CD14-positive monocyte (primary cell): Measurements from ENCODE around the gene RFX1. TPM values are rescaled to one million over a fixed set of nuclear protein-coding genes. Genes with fewer than 3 reads are reported as not detected.
A peak's percentile ranks its signal among the peaks of the same experiment; 100 is the strongest.

ENCODE experiments used
- DNase-seq, 3 donors: peaks; one replicate each; pipeline ENCODE4 v3.0.0-alpha.2; 2011 to 2022
- H2AFZ ChIP-seq: 2 replicates; pipeline ENCODE4 v1.6.0; 2012; ENCODE audit warnings: mild to moderate bottlenecking, low read depth, low read length, inconsistent platforms; ENCODE audit not compliant: insufficient read depth, poor library complexity, severe bottlenecking
- H3K27ac ChIP-seq, 2 donors: 1 replicate in 1 of 2; 2 replicates in 1 of 2; pipeline ENCODE4 v1.5.1; 2012 to 2013; ENCODE audit warnings: low read length in 2 of 2, control low read depth in 1 of 2, inconsistent platforms in 1 of 2, low read depth in 1 of 2, mild to moderate bottlenecking in 1 of 2
- H3K27me3 ChIP-seq, 2 donors: one replicate each; pipeline versions ENCODE4 v1.6.0 to v1.6.1; 2011 to 2013; ENCODE audit warnings: low read length in 2 of 2; ENCODE audit not compliant: control insufficient read depth in 2 of 2, insufficient read depth in 2 of 2
- H3K36me3 ChIP-seq, 2 donors: replicated peaks in 1 of 2; 1 replicate in 1 of 2; 2 replicates in 1 of 2; pipeline versions ENCODE4 v1.5.1 to v1.6.1; 2012 to 2013; ENCODE audit warnings: low read length in 2 of 2, control low read depth in 1 of 2, inconsistent platforms in 1 of 2, mild to moderate bottlenecking in 1 of 2; ENCODE audit not compliant: insufficient read depth in 2 of 2, control insufficient read depth in 1 of 2
- H3K4me1 ChIP-seq, 2 donors: 1 replicate in 1 of 2; 2 replicates in 1 of 2; pipeline versions ENCODE4 v1.5.1 to v1.6.1; 2012 to 2013; ENCODE audit warnings: low read length in 2 of 2, control low read depth in 1 of 2, inconsistent platforms in 1 of 2, mild to moderate bottlenecking in 1 of 2, moderate library complexity in 1 of 2; ENCODE audit not compliant: insufficient read depth in 2 of 2, control insufficient read depth in 1 of 2
- H3K4me2 ChIP-seq: replicated peaks from 2 replicates; pipeline ENCODE3; 2012; ENCODE audit warnings: low read length, moderate library complexity, mild to moderate bottlenecking; ENCODE audit not compliant: poor library complexity, severe bottlenecking; ENCODE audit errors: extremely low read depth
- H3K4me3 ChIP-seq, 3 experiments: fragments of 200-600 bp in 1 of 3; sonication (generic) in 1 of 3; replicated peaks in 1 of 3; 1 replicate in 2 of 3; 2 replicates in 1 of 3; pipeline ENCODE4 v1.5.1; 2011 to 2013; ENCODE audit warnings: low read length in 3 of 3, mild to moderate bottlenecking in 3 of 3, control low read depth in 2 of 3, low read depth in 2 of 3, inconsistent platforms in 1 of 3, moderate library complexity in 1 of 3
- H3K79me2 ChIP-seq: 2 replicates; pipeline ENCODE4 v1.6.0; 2012; ENCODE audit warnings: mild to moderate bottlenecking, control low read depth, inconsistent platforms, low read length, moderate library complexity; ENCODE audit not compliant: insufficient read depth
- H3K9ac ChIP-seq: 2 replicates; pipeline ENCODE4 v1.6.0; 2017; ENCODE audit warnings: low read length, mild to moderate bottlenecking; ENCODE audit not compliant: insufficient read depth, poor library complexity, severe bottlenecking
- H3K9me3 ChIP-seq, 2 donors: replicated peaks in 1 of 2; 1 replicate in 1 of 2; 2 replicates in 1 of 2; pipeline versions ENCODE4 v1.5.1 to v1.6.1; 2012 to 2013; ENCODE audit warnings: low read length in 2 of 2, control low read depth in 1 of 2; ENCODE audit not compliant: control insufficient read depth in 1 of 2, insufficient read depth in 1 of 2
- H4K20me1 ChIP-seq: 2 replicates; pipeline ENCODE4 v1.6.0; 2012; ENCODE audit warnings: mild to moderate bottlenecking, low read length, control low read depth, moderate library complexity; ENCODE audit not compliant: insufficient read depth
- H3K27ac Mint-ChIP-seq, 7 donors: one replicate each; pipeline ENCODE4 v1.8.0; 2020; ENCODE audit warnings: mild to moderate bottlenecking in 7 of 7, mixed read lengths in 7 of 7, moderate library complexity in 6 of 7, inconsistent platforms in 2 of 7
- H3K27me3 Mint-ChIP-seq, 3 donors: one replicate each; pipeline ENCODE4 v1.8.0; 2021 to 2022; ENCODE audit warnings: low read depth in 3 of 3, mild to moderate bottlenecking in 3 of 3, mixed read lengths in 3 of 3, moderate library complexity in 3 of 3, inconsistent platforms in 1 of 3
- H3K36me3 Mint-ChIP-seq, 2 donors: one replicate each; pipeline ENCODE4 v1.8.0; 2020; ENCODE audit warnings: mixed read lengths in 2 of 2, inconsistent platforms in 1 of 2, mild to moderate bottlenecking in 1 of 2
- H3K4me1 Mint-ChIP-seq: one replicate; pipeline ENCODE4 v1.8.0; 2020; ENCODE audit warnings: mild to moderate bottlenecking, mixed read lengths
- H3K4me3 Mint-ChIP-seq, 2 donors: one replicate each; pipeline ENCODE4 v1.8.0; 2020; ENCODE audit warnings: mild to moderate bottlenecking in 2 of 2, mixed read lengths in 2 of 2, moderate library complexity in 1 of 2
- H3K9me3 Mint-ChIP-seq, 7 donors: one replicate each; pipeline ENCODE4 v1.8.0; 2020 to 2022; ENCODE audit warnings: mixed read lengths in 7 of 7, mild to moderate bottlenecking in 6 of 7, moderate library complexity in 6 of 7, inconsistent platforms in 2 of 7
- WGBS: methylation state at CpG from one replicate; pipeline ENCODE4 v1.1.5; 2013; ENCODE audit warnings: missing lambda C conversion rate; ENCODE audit not compliant: insufficient coverage; 5-methylcytosine and 5-hydroxymethylcytosine counted together
- intact Hi-C, 2 donors: fragments of 100-400 bp; cut with micrococcal nuclease; formaldehyde crosslinking; loops; one replicate each; pipeline versions ENCODE4 v1.15.0 to v1.15.1; 2023
- polyA plus RNA-seq, 3 donors: library from polyadenylated mRNA; depleted of rRNA in 1 of 3; unstranded in 2 of 3; stranded (reverse) in 1 of 3; fragments of 300-500 nt in 2 of 3; fragments of >200 nt in 1 of 3; fragmentation: Illumina TruSeq in 2 of 3; gene quantifications; 1 replicate in 2 of 3; 2 replicates in 1 of 3; pipeline ENCODE4 v1.2.3, GENCODE V29; 2012 to 2021
- TF ChIP-seq, protein P1 (sequence below): fragments of 200-600 bp; IDR thresholded peaks from one replicate; pipeline ENCODE4 v1.8.0; 2022; ENCODE audit warnings: antibody characterized with exemption, mild to moderate bottlenecking

RFX1 gene
- polyA plus RNA-seq, 3 donors, result 0.89 to 12.8 (median 0.95) TPM

DNA sequence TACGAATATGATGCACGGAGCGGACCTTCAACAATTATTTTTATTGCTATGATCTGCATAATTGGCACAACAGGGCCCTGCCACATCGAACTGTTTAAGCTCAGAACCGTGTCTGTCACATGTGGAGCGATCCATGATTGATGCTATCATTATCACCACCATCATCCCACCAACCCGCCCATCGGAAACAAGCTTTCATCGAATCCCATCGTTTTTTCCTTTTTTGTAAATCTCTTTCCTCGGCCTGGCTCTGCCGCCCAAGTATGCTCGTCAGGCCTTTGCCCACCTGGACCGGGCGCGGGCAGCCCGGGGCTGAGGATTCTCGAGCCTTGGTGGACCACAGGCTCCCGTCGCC lies 54.3 kb downstream of the RFX1 start:
- Histone ChIP-seq H3K9ac (no peak overlapping the region), H3K79me2 (peaks cover 35% of the 10 kb centered on the region), H3K4me3 (peak overlapping the region in 1 of 3 experiments; percentile 87), H3K4me2 (peak overlapping the region; percentile 58), H3K27me3 (no peaks in the 10 kb centered on the region), H3K4me1 (peaks cover 16 to 21% of the 10 kb centered on the region in 2 donors), H4K20me1 (peaks cover 24% of the 10 kb centered on the region), H3K36me3 (peaks cover 24 to 28% of the 10 kb centered on the region in 2 donors), H3K9me3 (no peaks in the 10 kb centered on the region), H2AFZ (peak overlapping the region; percentile 54), H3K27ac (no peak overlapping the region)
- Mint-ChIP-seq H3K4me1 (peaks cover 17% of the 10 kb centered on the region), H3K9me3 (peaks cover 0 to 1% (median 0%) of the 10 kb centered on the region in 7 donors), H3K36me3 (peaks cover 17 to 27% of the 10 kb centered on the region in 2 donors), H3K27me3 (peaks cover 0 to 2% (median 0%) of the 10 kb centered on the region in 3 donors), H3K27ac (peak overlapping the region in 5 of 7 donors; percentile 76 to 89 (median 80)), H3K4me3 (peak overlapping the region; percentile 48 to 84)
- DNase-seq, result no peak
- intact Hi-C loops, result loop anchor here (2.0 to 5.0 kb wide), 2 partner anchors 55 to 96 kb away; partner anchors contain the start of gene RFX1 (in 1 of the 2)
- TF ChIP-seq, protein P1, sequence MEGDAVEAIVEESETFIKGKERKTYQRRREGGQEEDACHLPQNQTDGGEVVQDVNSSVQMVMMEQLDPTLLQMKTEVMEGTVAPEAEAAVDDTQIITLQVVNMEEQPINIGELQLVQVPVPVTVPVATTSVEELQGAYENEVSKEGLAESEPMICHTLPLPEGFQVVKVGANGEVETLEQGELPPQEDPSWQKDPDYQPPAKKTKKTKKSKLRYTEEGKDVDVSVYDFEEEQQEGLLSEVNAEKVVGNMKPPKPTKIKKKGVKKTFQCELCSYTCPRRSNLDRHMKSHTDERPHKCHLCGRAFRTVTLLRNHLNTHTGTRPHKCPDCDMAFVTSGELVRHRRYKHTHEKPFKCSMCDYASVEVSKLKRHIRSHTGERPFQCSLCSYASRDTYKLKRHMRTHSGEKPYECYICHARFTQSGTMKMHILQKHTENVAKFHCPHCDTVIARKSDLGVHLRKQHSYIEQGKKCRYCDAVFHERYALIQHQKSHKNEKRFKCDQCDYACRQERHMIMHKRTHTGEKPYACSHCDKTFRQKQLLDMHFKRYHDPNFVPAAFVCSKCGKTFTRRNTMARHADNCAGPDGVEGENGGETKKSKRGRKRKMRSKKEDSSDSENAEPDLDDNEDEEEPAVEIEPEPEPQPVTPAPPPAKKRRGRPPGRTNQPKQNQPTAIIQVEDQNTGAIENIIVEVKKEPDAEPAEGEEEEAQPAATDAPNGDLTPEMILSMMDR, result no peak
- WGBS, result 10% methylated on average over 19 of the region's 20 CpGs

- no CpG with 5 or more reads among the region's 2 CpGs for WGBS
- Histone ChIP-seq H3K36me3 (peaks cover 17 to 21% of the 10 kb centered on the region in 2 donors), H2AFZ (no peak overlapping the region), H3K4me1 (peaks cover 16 to 21% of the 10 kb centered on the region in 2 donors), H3K9me3 (no peaks in the 10 kb centered on the region), H3K27me3 (no peaks in the 10 kb centered on the region), H3K4me2 (no peak overlapping the region), H3K79me2 (peaks cover 33% of the 10 kb centered on the region), H4K20me1 (peaks cover 24% of the 10 kb centered on the region), H3K9ac (no peak overlapping the region), H3K27ac (no peak overlapping the region), H3K4me3 (no peak overlapping the region)
- no peak overlapping the region for H3K27ac Mint-ChIP-seq
- intact Hi-C loops, result loop anchor here (2.0 to 5.0 kb wide), 2 partner anchors 56 to 96 kb away; partner anchors contain the start of gene RFX1 (in 1 of the 2)
- TF ChIP-seq, protein P1, result no peak
- no peak overlapping the region for H3K4me3 Mint-ChIP-seq
- H3K4me1 Mint-ChIP-seq, result peaks cover 17% of the 10 kb centered on the region
- no peak for DNase-seq
- H3K36me3 Mint-ChIP-seq, result peaks cover 10 to 20% of the 10 kb centered on the region in 2 donors
- peaks cover 0 to 2% (median 0%) of the 10 kb centered on the region in 3 donors for H3K27me3 Mint-ChIP-seq
- peaks cover 0 to 1% (median 0%) of the 10 kb centered on the region in 7 donors for H3K9me3 Mint-ChIP-seq
These were observed 55.1 kb downstream of the RFX1 start for GRCh38 chr19:13951043-13951442.
